Testis (tissue), 2 donors: Measurements from ENCODE around the gene CSF3R.
"Not testable (repeated sequence)": the region's sequence is repeated elsewhere in the genome, so short reads cannot be mapped to it uniquely, and the experiment has no call there.

ENCODE experiments used
- CTCF ChIP-seq, 3 experiments: fragments of 450-650 bp in 2 of 3; fragments of 200-600 bp in 1 of 3; sonication (generic) in 1 of 3; IDR thresholded peaks; one replicate each; pipeline ENCODE4 v1.5.1; 2016 to 2019; ENCODE audit warnings: antibody characterized with exemption in 3 of 3, mild to moderate bottlenecking in 2 of 3, moderate library complexity in 1 of 3
- POLR2A ChIP-seq: fragments of 450-650 bp; IDR thresholded peaks from one replicate; pipeline ENCODE4 v1.6.1; 2017; ENCODE audit warnings: antibody characterized with exemption, mild to moderate bottlenecking, moderate library complexity

- TF ChIP-seq CTCF (IDR thresholded peaks at IDR 0.05); POLR2A: not testable (repeated sequence)
Observed at GRCh38 chr1:36477615-36478014, 5.1 kb downstream of the CSF3R start.
